K562 (cell line): ENCODE measurements around the gene CHMP2A. TPM values are rescaled to one million over a fixed set of nuclear protein-coding genes. Genes with fewer than 3 reads are reported as not detected.

ENCODE experiments used
- ATF1 ChIP-seq, 2 experiments: fragments of 450-650 bp in 1 of 2; IDR thresholded peaks; 2 replicates each; pipeline ENCODE4 v1.6.1; 2016; ENCODE audit warnings: missing compliant biosample characterization in 1 of 2, missing genetic modification characterization in 1 of 2
- CREBBP ChIP-seq: IDR thresholded peaks from one replicate; pipeline ENCODE4 v1.6.1; 2012; ENCODE audit warnings: low read depth, mild to moderate bottlenecking, control low read depth, inconsistent platforms, low read length
- FOXA1 ChIP-seq: fragments of 450-650 bp; IDR thresholded peaks from 2 replicates; pipeline ENCODE4 v1.6.1; 2016; ENCODE audit warnings: mild to moderate bottlenecking, borderline replicate concordance
- FOXJ2 ChIP-seq: fragments of 200-800 bp; sonication (Bioruptor generic); IDR thresholded peaks from 2 replicates; pipeline ENCODE4 v1.6.1; 2016; ENCODE audit warnings: missing genetic modification characterization, missing compliant biosample characterization
- HNRNPK ChIP-seq: fragments of 200-400 bp; formaldehyde crosslinking; IDR thresholded peaks from one replicate; pipeline ENCODE4 v1.6.1; 2018; ENCODE audit warnings: mild to moderate bottlenecking, low read depth, low read length; ENCODE audit not compliant: poor library complexity, severe bottlenecking
- HNRNPL ChIP-seq: fragments of 200-400 bp; formaldehyde crosslinking; IDR thresholded peaks from 2 replicates; pipeline ENCODE4 v1.6.1; 2017; ENCODE audit warnings: low read depth, mild to moderate bottlenecking, low read length
- NR2C2 ChIP-seq, 2 experiments: fragments of 200-800 bp in 1 of 2; sonication (Bioruptor generic) in 1 of 2; sonication (generic) in 1 of 2; formaldehyde crosslinking in 1 of 2; IDR thresholded peaks; 2 replicates each; pipeline versions ENCODE4 v1.6.1 to v1.8.0; 2016 to 2022; ENCODE audit warnings: mild to moderate bottlenecking in 1 of 2, missing compliant biosample characterization in 1 of 2, missing genetic modification characterization in 1 of 2, missing genetic modification reagents in 1 of 2
- OTX1 ChIP-seq: fragments of 450-650 bp; formaldehyde crosslinking; IDR thresholded peaks from 2 replicates; pipeline ENCODE4 v1.4.0; 2022; ENCODE audit warnings: mild to moderate bottlenecking
- SMARCE1 ChIP-seq: fragments of 450-650 bp; IDR thresholded peaks from 2 replicates; pipeline ENCODE4 v1.7.1; 2016; ENCODE audit warnings: mild to moderate bottlenecking
- TSC22D4 ChIP-seq: fragments of 450-650 bp; IDR thresholded peaks from 2 replicates; pipeline ENCODE4 v1.6.1; 2016; ENCODE audit warnings: missing genetic modification characterization, missing biosample characterization, control low read depth
- XRCC5 ChIP-seq: fragments of 200-400 bp; formaldehyde crosslinking; IDR thresholded peaks from 2 replicates; pipeline ENCODE4 v1.6.1; 2017; ENCODE audit warnings: low read depth, mild to moderate bottlenecking, low read length
- ZBTB1 ChIP-seq: sonication (generic); formaldehyde crosslinking; IDR thresholded peaks from 2 replicates; pipeline ENCODE4 v1.8.1; 2023; ENCODE audit warnings: missing genetic modification reagents, low read depth, mild to moderate bottlenecking, borderline replicate concordance
- ZNF41 ChIP-seq: fragments of 250-450 bp; sonication (Bioruptor Pico); conservative IDR thresholded peaks from 2 replicates; pipeline ENCODE4 v1.4.0; 2020; ENCODE audit warnings: mild to moderate bottlenecking
- ZNF696 ChIP-seq: fragments of 250-450 bp; sonication (Bioruptor Pico); conservative IDR thresholded peaks from 2 replicates; pipeline ENCODE4 v1.4.0; 2020; ENCODE audit warnings: mild to moderate bottlenecking, moderate library complexity
- polyA plus RNA-seq, 8 experiments: library from polyadenylated mRNA; depleted of rRNA in 4 of 8; stranded (reverse) in 5 of 8; unstranded in 3 of 8; fragments of >200 nt; fragmentation: Nextera tagmentation in 2 of 8; fragmentation: Illumina TruSeq in 1 of 8; extraction: Ambion mirVana in 2 of 8; extraction: Trizol in 1 of 8; gene quantifications; 2 replicates each; pipeline versions ENCODE4 v1.2.1 to v1.2.3, GENCODE V29; 2011 to 2014; ENCODE audit warnings: inconsistent platforms in 1 of 8, missing spikeins in 1 of 8
- total RNA-seq, 7 experiments: library from RNA; depleted of rRNA in 6 of 7; stranded (reverse); fragments of >200 nt in 6 of 7; fragmentation: Illumina TruSeq in 2 of 7; extraction: Trizol in 2 of 7; gene quantifications; 2 replicates each; pipeline versions ENCODE4 v1.2.1 to v1.2.3, GENCODE V29; 2011 to 2021; ENCODE audit warnings: low replicate concordance in 1 of 7
- TF ChIP-seq, protein P1 (sequence below): fragments of 250-450 bp; sonication (Bioruptor Pico); IDR thresholded peaks from 2 replicates; pipeline ENCODE4 v1.4.0; 2020
- TF ChIP-seq, protein P2 (sequence below): fragments of 450-650 bp; IDR thresholded peaks from 2 replicates; pipeline ENCODE4 v1.6.1; 2014; ENCODE audit warnings: low read depth, mild to moderate bottlenecking, moderate library complexity, borderline replicate concordance
- TF ChIP-seq, protein P3 (sequence below): fragments of 450-650 bp; IDR thresholded peaks from 2 replicates; pipeline ENCODE4 v1.6.1; 2016; ENCODE audit warnings: borderline replicate concordance

Gene CHMP2A
- total and polyA plus RNA-seq, 9 of the 15 experiments (the other 6 are each of a cell fraction or from before 2014, with no cell fraction given), result 57.6 to 159 (median 87.2) TPM

DNA sequence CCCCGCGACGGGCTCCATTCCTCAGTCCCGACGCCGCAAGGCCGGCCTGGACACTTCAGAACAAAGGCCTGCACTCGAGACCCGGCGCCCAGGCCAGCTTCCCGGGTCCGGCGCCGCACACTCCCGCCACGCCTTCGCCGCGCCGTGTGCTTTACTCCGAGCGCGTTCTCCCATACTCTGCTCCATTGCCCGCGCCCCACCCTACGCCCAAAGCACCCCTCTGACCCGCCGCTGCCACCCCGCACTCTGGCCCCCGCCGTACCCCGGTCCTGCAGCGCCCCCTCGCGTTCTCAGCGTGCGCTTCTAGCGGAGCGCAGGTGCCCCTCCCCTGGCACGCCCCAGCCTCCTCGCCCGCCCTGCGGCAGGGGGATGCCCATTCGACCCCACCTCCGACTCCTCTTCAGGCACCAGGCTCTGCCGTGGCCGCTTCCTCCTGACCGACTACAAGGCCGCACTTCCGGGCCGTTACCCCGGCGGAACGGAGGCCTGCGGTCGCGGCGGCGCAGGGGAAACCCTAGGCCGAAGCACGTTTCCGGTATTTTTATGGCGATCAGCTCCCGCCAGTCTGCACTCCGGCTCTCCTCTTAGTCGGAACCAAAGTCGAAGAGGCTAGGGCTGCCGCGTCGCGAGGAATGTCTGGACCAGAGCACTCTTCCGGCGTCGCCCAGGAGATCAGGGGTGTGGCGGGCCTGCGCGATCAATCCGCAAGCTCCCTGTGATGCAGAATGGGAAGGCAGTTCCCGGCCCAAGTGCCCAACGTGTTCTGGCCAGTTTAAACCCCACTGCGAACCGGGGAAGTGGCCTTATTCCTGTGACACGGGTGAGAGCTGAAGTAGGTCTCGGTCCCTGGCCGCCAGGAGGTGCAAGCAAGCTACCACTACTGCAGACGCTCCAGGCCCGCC, 35.3 kb downstream of the CHMP2A start, which contains the start of gene ZBTB45 (continued):
- TF ChIP-seq FOXJ2 (tag) (peak; percentile 73; the same call in 1 of the 2 replicates), HNRNPL (peak; percentile 99), ZNF696 (no peak), CREBBP (no peak), NR2C2 (CRISPR knock-in tag; IDR thresholded peaks at IDR 0.05) (peak; percentile 93), NR2C2 (tag; IDR thresholded peaks at IDR 0.05) (peak; percentile 95), ATF1 (CRISPR knock-in tag; IDR thresholded peaks at IDR 0.05) (peak; percentile 82), ATF1 (tag; IDR thresholded peaks at IDR 0.05) (peak; percentile 91), HNRNPK (no peak), ZBTB1 (CRISPR knock-in tag) (peak; percentile 97), SMARCE1 (no peak), ZNF41 (CRISPR knock-in tag) (peak; percentile 16; the same call in 1 of the 2 replicates), TSC22D4 (no peak), XRCC5 (peak; percentile 99), OTX1 (peak; percentile 60; the same call in 1 of the 2 replicates), FOXA1 (no peak)
- TF ChIP-seq, protein P1, sequence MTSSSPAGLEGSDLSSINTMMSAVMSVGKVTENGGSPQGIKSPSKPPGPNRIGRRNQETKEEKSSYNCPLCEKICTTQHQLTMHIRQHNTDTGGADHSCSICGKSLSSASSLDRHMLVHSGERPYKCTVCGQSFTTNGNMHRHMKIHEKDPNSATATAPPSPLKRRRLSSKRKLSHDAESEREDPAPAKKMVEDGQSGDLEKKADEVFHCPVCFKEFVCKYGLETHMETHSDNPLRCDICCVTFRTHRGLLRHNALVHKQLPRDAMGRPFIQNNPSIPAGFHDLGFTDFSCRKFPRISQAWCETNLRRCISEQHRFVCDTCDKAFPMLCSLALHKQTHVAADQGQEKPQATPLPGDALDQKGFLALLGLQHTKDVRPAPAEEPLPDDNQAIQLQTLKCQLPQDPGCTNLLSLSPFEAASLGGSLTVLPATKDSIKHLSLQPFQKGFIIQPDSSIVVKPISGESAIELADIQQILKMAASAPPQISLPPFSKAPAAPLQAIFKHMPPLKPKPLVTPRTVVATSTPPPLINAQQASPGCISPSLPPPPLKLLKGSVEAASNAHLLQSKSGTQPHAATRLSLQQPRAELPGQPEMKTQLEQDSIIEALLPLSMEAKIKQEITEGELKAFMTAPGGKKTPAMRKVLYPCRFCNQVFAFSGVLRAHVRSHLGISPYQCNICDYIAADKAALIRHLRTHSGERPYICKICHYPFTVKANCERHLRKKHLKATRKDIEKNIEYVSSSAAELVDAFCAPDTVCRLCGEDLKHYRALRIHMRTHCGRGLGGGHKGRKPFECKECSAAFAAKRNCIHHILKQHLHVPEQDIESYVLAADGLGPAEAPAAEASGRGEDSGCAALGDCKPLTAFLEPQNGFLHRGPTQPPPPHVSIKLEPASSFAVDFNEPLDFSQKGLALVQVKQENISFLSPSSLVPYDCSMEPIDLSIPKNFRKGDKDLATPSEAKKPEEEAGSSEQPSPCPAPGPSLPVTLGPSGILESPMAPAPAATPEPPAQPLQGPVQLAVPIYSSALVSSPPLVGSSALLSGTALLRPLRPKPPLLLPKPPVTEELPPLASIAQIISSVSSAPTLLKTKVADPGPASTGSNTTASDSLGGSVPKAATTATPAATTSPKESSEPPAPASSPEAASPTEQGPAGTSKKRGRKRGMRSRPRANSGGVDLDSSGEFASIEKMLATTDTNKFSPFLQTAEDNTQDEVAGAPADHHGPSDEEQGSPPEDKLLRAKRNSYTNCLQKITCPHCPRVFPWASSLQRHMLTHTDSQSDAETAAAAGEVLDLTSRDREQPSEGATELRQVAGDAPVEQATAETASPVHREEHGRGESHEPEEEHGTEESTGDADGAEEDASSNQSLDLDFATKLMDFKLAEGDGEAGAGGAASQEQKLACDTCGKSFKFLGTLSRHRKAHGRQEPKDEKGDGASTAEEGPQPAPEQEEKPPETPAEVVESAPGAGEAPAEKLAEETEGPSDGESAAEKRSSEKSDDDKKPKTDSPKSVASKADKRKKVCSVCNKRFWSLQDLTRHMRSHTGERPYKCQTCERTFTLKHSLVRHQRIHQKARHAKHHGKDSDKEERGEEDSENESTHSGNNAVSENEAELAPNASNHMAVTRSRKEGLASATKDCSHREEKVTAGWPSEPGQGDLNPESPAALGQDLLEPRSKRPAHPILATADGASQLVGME (CRISPR knock-in tag), result peak; percentile 96
- TF ChIP-seq, protein P2, sequence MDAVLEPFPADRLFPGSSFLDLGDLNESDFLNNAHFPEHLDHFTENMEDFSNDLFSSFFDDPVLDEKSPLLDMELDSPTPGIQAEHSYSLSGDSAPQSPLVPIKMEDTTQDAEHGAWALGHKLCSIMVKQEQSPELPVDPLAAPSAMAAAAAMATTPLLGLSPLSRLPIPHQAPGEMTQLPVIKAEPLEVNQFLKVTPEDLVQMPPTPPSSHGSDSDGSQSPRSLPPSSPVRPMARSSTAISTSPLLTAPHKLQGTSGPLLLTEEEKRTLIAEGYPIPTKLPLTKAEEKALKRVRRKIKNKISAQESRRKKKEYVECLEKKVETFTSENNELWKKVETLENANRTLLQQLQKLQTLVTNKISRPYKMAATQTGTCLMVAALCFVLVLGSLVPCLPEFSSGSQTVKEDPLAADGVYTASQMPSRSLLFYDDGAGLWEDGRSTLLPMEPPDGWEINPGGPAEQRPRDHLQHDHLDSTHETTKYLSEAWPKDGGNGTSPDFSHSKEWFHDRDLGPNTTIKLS, result peak; percentile 71; the same call in 1 of the 2 replicates
- TF ChIP-seq, protein P3, sequence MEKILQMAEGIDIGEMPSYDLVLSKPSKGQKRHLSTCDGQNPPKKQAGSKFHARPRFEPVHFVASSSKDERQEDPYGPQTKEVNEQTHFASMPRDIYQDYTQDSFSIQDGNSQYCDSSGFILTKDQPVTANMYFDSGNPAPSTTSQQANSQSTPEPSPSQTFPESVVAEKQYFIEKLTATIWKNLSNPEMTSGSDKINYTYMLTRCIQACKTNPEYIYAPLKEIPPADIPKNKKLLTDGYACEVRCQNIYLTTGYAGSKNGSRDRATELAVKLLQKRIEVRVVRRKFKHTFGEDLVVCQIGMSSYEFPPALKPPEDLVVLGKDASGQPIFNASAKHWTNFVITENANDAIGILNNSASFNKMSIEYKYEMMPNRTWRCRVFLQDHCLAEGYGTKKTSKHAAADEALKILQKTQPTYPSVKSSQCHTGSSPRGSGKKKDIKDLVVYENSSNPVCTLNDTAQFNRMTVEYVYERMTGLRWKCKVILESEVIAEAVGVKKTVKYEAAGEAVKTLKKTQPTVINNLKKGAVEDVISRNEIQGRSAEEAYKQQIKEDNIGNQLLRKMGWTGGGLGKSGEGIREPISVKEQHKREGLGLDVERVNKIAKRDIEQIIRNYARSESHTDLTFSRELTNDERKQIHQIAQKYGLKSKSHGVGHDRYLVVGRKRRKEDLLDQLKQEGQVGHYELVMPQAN, result peak; percentile 4
